Esophagus muscularis mucosa (tissue), 2 donors: Measurements from ENCODE around the gene OR11G2.

Experiments used
- POLR2A ChIP-seq: fragments of 450-650 bp; IDR thresholded peaks from one replicate; pipeline ENCODE4 v1.6.1; 2017; ENCODE audit warnings: antibody characterized with exemption, moderate library complexity, mild to moderate bottlenecking, low read depth
- POLR2AphosphoS5 ChIP-seq, 2 donors: sonication (generic); formaldehyde crosslinking; IDR thresholded peaks; one replicate each; pipeline ENCODE4 v1.6.1; 2017; ENCODE audit warnings: antibody characterized with exemption in 2 of 2

- TF ChIP-seq POLR2A: no peak
- TF ChIP-seq POLR2AphosphoS5 (IDR thresholded peaks at IDR 0.05): no peak
These were observed 700 bp downstream of the OR11G2 start for GRCh38 chr14:20191396-20191795.
